Omental fat pad (tissue), 4 donors: Measurements from ENCODE around the gene PBXIP1. TPM values are rescaled to one million over a fixed set of nuclear protein-coding genes. Genes with fewer than 3 reads are reported as not detected.

Source experiments
- ATAC-seq: fragments of 150-250 bp; one replicate; pipeline ENCODE4 v1.9.1; 2016; ENCODE audit warnings: mild to moderate bottlenecking, moderate library complexity; ENCODE audit not compliant: low FRiP score
- DNase-seq: peaks from one replicate; pipeline ENCODE4 v3.0.0-alpha.2; 2019; ENCODE audit warnings: low spot score
- CTCF ChIP-seq, 3 donors: fragments of 450-650 bp; IDR thresholded peaks; one replicate each; pipeline ENCODE4 v1.5.1; 2016 to 2017; ENCODE audit warnings: antibody characterized with exemption in 3 of 3, mild to moderate bottlenecking in 3 of 3, moderate library complexity in 2 of 3
- total RNA-seq, 4 donors: library from RNA; depleted of rRNA; stranded (reverse); fragments of >200 nt; gene quantifications; one replicate each; pipeline ENCODE4 v1.1.0, GENCODE V29; 2016

The PBXIP1 gene
- total RNA-seq, 4 donors from 2014 or later = 65.0 to 93.7 (median 82.0) TPM

- ATAC-seq = no peak
- no peak for DNase-seq
- peak in 1 of 3 donors; percentile 28 for TF ChIP-seq CTCF (IDR thresholded peaks at IDR 0.05)
These were observed 12.1 kb downstream of the PBXIP1 start for GRCh38 chr1:154943649-154944400.

- TF ChIP-seq CTCF (IDR thresholded peaks at IDR 0.05) = no peak
- no peak for DNase-seq
- ATAC-seq = no peak
These were observed 14.4 kb downstream of the PBXIP1 start for GRCh38 chr1:154941333-154942013.

- ATAC-seq (no peak), DNase-seq (no peak)
- TF ChIP-seq CTCF (IDR thresholded peaks at IDR 0.05) = no peak
These were observed 15.2 kb downstream of the PBXIP1 start for GRCh38 chr1:154940651-154941194.

- DNase-seq = no peak
These were observed 15.7 kb downstream of the PBXIP1 start for GRCh38 chr1:154940213-154940560.

GRCh38 chr1:154938604-154939399, 17.1 kb downstream of the PBXIP1 start:
- DNase-seq (no peak), ATAC-seq (no peak)
- no peak for TF ChIP-seq CTCF (IDR thresholded peaks at IDR 0.05)

More at GRCh38 chr1:154940213-154940560, 15.7 kb downstream of the PBXIP1 start:
- no peak for ATAC-seq
- no peak for TF ChIP-seq CTCF (IDR thresholded peaks at IDR 0.05)

GRCh38 chr1:154937988-154938386, 17.9 kb downstream of the PBXIP1 start:
- no peak for DNase-seq
- no peak for ATAC-seq
- no peak for TF ChIP-seq CTCF (IDR thresholded peaks at IDR 0.05)
